LNCaP clone FGC (cell line): ENCODE measurements around the gene ATAD2B.
A peak's percentile ranks its signal among the peaks of the same experiment; 100 is the strongest.

Experiments used
- DNase-seq: peaks from one replicate; pipeline ENCODE4 v3.0.0-alpha.2; 2011; ENCODE audit warnings: low read depth
- H3K4me3 ChIP-seq: 2 replicates; pipeline ENCODE4 v1.5.1; 2011; ENCODE audit warnings: mild to moderate bottlenecking, low read depth, low read length, control low read depth
- CTCF ChIP-seq: IDR thresholded peaks from 2 replicates; pipeline ENCODE4 v1.5.1; 2012; ENCODE audit warnings: mild to moderate bottlenecking; ENCODE audit not compliant: control insufficient read depth, insufficient read depth; ENCODE audit errors: extremely low read depth

The ATAD2B gene

GRCh38 chr2:23814963-23815362 lies 112.0 kb downstream of the ATAD2B start:
- H3K4me3 ChIP-seq: no peak overlapping the region
- DNase-seq: no peak
- no peak for TF ChIP-seq CTCF

GRCh38 chr2:23813438-23813837 lies 113.5 kb downstream of the ATAD2B start:
- no peak for DNase-seq
- TF ChIP-seq CTCF: no peak
- H3K4me3 ChIP-seq: no peak overlapping the region

DNA sequence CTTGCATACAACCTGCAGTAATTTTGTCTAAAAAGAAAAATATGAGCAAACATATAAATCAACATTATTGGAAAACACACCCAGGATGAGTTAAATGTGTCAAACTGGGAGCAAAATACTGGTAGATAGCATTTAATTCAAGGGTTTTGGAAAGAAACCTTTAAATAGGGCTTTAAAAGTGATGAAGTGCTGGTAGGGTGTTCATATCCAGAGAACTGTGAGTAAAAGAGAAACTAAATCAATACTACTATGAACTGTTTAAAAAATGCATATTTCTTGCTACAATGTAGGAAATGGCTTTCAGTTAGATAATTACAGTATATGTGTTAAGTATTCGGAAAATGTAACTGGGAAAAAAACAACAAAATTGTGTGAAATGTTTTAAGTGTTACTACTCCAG lies 117.8 kb downstream of the ATAD2B start:
- no peak for TF ChIP-seq CTCF
- H3K4me3 ChIP-seq: no peak overlapping the region
- no peak for DNase-seq

GRCh38 chr2:23806665-23807249 lies 120.2 kb downstream of the ATAD2B start:
- TF ChIP-seq CTCF: no peak
- no peak for DNase-seq
- no peak overlapping the region for H3K4me3 ChIP-seq

DNA sequence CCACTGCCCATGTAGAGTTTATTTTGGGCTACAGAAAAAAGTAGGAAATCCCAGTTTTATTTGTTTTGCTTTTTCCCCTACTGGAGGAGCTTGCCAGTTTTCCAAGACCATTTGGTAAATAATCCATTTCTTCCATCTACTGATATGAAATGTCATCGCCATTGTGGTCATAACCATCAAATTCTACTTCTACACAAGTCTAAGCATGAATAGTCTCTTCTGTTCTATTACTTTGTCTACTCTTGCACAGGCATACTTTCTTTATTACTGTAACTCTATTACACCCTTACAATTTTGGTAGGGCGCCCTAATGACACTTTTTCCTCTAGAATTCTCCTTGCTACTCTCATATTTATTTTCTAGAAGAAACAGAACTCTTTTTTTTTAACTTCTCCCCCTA lies 120.7 kb downstream of the ATAD2B start:
- TF ChIP-seq CTCF: no peak
- H3K4me3 ChIP-seq: no peak overlapping the region
- DNase-seq: no peak

- no peak for DNase-seq
- peak; percentile 45 for TF ChIP-seq CTCF
- H3K4me3 ChIP-seq: no peak overlapping the region
These were observed 122.9 kb downstream of the ATAD2B start for GRCh38 chr2:23803965-23804542.

GRCh38 chr2:23803264-23803964 lies 123.5 kb downstream of the ATAD2B start:
- no peak overlapping the region for H3K4me3 ChIP-seq
- no peak for DNase-seq
- TF ChIP-seq CTCF: no peak
